SK-N-MC (cell line): Measurements from ENCODE around the gene ATP1A2.

ENCODE experiments used
- EZH2 ChIP-seq: fragments of 200-600 bp; sonication (generic); IDR thresholded peaks from one replicate; pipeline ENCODE4 v1.6.1; 2017; ENCODE audit warnings: antibody characterized with exemption
- FOXP2 ChIP-seq: optimal IDR thresholded peaks from 2 replicates; pipeline ENCODE3; 2011; ENCODE audit warnings: mild to moderate bottlenecking, moderate library complexity; ENCODE audit not compliant: insufficient read depth; ENCODE audit errors: extremely low read length, control extremely low read depth
- POLR2AphosphoS5 ChIP-seq: IDR thresholded peaks from 2 replicates; pipeline ENCODE4 v1.6.1; 2012; ENCODE audit warnings: mild to moderate bottlenecking, low read depth, low read length, borderline replicate concordance

DNA sequence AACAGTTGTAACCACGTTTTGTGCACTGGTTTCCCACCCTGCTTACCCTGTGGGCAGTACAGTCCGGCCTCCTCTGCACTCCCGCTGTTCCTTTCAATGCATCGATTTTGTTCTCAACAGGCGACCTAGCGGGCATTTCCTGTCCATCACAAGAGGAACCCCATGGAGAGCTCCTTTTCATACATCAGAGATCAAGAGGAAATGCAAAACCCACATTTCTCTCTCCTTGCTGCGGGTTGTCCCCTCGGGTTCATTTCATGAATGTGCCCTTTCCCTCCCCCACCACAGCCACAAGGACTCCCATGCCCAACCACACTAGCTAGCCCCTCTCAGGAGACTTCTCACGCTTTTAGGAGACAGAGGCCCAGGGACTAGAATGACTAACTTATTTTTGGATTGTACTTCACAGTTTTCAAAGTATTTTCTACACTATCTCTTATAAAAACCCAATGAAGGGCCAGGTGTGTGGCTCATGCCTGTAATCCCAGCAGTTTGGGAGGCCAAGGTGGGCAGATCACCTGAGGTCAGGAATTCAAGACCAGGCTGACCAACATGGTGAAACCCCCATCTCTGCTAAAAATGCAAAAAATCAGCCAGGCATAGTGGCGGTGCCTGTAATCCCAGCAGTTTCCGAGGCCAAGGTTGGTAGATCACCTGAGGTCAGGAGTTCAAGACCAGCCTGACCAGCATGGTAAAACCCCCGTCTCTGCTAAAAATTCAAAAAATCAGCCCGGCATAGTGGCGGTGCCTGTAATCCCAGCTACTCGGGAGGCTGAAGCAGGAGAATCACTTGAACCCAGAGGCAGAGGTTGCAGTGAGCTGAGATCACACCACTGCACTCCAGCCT lies 54.2 kb downstream of the ATP1A2 start:
- TF ChIP-seq EZH2 (no peak), POLR2AphosphoS5 (no peak), FOXP2 (no peak)
